Measurements from ENCODE around the gene NDEL1.

NDEL1 gene

DNA sequence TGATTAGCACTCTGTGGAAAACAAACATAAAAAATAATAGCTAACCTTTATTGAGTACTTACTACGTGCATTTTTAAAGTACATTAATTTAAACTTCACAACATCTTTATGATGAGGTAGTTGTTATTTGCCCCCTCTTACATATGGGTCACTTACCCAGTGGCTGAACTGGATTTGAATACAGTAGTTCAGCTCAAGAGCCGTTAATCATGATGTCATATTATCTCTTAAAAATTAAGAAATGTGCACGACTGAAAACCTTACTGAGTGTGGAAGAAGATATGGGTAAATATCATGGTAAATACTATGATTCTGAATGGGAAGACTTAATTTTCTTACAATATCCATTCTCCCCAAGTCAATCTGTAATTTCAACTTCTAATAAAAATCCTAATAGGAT, 17.6 kb downstream of the NDEL1 start:
- DNase-seq (ENCODE audit: low read depth in 2 of 2, low spot score in 1 of 2), result no peak

DNA sequence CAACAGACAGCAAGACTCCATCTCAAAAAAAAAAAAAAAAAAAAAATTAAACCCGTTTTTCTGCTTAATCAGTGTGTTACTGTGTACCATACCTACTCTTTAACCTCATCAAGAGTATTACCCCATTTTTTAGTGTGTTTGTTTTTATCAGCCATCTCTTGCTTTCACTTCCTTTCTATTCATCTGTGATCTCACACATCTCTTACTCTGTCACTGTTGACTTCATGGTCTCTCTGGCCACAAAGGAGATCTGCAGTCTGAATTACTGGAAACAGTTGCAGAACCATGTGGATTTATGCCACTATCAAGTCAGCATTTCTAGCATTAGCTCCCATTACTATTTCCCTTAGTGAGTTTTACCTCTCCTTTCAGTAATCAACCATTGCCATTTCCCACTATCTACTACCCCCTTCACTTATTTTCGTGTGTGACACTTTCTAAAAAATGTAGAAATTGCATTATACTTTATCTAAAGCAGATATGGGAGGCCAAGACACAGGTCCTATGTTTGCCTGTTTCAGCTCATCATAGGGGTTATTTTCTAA, 20.1 kb downstream of the NDEL1 start:
- no peak for DNase-seq (ENCODE audit: low read depth in 2 of 2, low spot score in 1 of 2)

DNA sequence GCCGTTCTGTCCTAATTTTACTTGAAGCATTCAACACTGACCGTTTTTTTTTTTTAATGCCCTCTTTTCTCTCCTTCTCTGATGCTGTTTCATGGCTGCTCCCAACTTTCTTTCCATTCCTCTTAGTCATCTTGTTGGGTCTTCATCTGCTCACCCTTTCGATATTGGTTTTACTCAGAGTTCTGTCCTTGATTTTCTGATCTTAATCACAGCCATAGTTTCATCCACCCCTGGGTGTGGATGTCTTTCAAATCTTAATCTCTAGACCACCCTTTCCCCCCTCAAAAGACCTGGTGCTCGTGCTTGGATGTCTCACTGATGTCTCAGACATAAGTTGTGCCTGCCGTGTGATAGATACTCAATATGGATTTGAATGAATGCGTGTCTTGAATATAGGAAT, 22.4 kb downstream of the NDEL1 start:
- no peak for DNase-seq (ENCODE audit: low read depth in 2 of 2, low spot score in 1 of 2)

DNA sequence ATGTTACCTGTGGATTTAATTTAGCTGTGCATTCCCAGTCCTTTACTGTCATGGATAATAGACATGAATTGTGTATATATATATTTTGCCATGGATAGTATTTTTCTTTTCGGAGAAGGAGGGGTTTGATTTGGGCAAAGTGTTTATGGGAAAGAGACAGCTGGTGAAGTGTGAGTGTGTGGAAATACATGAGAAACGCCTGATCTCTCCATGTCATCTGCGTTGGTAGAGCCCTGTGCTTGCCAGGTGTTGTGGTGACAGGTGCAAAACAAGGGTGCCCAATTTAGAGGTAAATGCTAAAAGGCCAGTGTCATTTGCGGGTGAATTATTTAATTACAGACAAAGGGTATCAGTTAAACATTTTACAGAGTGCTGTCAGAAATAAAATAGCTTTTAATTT, 23.4 kb downstream of the NDEL1 start:
- DNase-seq (ENCODE audit: low read depth in 2 of 2, low spot score in 1 of 2), result no peak

DNA sequence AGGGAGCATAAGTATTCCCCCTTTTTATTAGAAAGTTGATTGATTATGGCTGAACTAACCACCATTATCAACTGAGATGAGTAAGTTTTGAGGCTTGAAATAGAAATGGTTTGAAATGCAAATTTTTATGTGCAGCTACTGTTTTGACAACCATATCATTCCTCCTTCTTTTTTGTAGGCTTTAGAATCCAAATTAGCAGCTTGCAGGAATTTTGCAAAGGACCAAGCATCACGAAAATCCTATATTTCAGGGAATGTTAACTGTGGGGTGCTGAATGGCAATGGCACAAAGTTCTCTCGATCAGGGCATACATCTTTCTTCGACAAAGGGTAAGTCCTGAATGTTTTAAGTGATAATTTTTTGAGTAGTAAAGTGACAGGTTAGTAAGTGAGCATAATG, 24.1 kb downstream of the NDEL1 start:
- DNase-seq (ENCODE audit: low read depth in 2 of 2, low spot score in 1 of 2), result no peak

DNA sequence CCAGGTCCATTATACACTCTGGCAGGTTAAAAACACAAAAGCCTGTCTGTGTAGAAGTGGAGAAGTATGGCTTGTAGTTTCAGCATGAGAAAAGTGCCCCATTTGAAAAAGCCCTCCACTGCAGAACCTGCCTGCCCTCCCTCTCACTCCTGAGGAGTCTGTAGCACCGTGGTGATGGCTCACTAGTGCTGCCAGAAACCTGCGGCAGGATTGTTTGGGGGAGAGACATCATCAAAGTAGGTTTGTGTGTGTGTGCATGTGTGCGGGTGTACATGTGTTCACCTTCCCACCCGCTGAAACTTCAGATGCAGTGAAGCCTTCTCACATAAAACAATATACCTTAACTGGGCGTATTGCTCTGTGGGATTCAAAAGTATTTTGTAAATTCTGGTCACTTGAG, 26.9 kb downstream of the NDEL1 start:
- no peak for DNase-seq (ENCODE audit: low read depth in 2 of 2, low spot score in 1 of 2)

DNA sequence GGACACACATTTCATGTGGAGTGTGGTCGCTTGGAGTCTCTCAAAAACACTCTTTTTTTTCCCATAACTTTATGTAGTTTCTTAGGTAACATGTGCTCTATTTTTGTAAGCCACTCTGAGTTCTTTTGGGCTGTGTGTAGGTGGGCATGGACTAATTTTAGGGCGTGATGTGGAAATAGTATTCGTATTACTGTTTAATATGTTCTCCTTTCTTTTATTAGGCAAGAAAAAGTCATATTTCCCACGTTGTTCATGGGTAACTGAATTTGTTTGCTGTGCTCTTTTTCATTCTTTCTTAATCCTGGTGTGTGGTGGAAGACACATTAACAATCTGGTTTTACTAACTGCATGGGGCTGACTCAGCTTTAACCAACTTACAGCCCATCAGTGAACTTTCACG, 27.4 kb downstream of the NDEL1 start:
- DNase-seq (ENCODE audit: low read depth in 2 of 2, low spot score in 1 of 2), result no peak

DNA sequence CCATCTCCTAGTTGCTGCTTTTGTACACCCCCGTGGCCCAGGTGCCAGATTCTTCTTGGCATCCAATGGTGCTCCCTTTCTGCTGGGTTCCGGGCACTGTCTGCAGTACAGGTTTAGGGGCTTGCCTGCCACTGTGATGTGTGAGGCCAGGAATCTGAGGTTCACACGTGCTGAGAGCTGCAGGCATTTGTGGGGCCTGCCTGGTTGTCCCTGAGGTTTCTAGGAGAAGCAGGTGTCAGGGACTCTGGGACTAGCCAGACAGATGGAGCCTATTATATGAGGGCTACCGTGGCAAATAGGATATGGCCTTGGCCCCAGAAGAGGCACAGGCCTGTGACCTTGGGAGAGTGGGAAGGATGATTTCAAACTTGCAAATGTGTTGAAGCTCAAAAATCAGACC, 29.3 kb downstream of the NDEL1 start:
- no peak for DNase-seq (ENCODE audit: low read depth in 2 of 2, low spot score in 1 of 2)

DNA sequence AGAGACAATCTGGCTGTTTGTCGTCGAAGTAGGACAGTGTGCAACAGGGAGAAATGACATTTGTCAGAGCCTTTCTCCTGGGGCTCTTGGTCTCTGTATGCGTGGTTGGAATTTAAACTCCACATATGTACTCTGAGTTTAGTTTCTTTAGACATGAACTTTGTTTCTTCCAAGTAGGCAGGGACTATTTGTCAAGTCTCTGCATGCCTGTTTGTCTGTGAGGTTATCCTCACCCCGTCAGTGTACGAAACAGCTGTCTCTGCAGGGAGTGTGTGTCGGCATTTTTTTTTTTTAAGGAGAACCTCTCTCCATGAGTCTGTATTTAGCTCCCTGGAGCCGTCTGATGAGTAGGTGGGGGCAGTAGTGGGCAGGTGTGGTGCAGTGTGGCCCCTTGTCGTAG, 29.7 kb downstream of the NDEL1 start:
- no peak for DNase-seq (ENCODE audit: low read depth in 2 of 2, low spot score in 1 of 2)

DNA sequence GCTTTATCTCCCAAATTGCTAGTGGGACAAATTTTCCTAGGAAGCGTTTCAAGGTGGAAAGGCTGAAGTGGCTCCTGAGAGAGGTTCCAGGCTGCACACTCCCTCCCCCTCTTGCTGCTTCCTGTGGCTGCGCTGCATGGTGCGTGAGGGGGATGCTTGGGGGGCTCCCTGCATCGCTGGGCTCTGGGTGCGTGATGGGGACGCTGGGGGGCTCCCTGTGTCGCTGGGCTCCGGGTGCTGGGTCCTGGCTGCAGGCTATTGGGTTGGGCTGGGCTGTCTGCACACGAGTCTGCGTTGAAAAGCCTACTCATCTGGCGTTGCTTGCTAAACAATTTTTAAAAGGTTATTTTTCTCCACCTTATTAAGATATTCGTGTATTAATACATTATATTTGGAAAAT, 30.1 kb downstream of the NDEL1 start:
- DNase-seq (ENCODE audit: low read depth in 2 of 2, low spot score in 1 of 2), result no peak

DNA sequence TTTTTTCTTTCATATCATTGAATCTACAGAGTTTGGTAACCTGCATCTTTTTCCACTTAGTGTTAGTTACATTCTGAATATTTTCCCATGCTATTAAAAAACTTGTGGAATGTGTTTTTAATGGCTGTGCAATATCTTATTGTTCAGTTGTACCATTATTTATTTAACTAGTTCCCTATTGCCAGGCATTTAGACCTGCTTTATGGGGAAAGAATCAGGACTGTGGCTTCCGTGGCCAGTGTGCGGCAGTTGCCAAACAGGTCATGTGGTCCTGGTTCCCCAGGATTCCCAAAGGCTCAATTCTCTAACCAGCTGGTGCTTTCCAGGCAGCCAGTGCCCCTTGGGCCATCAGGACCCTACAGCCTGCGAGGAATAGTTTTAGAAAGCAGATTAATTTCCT, 30.8 kb downstream of the NDEL1 start:
- no peak for DNase-seq (ENCODE audit: low read depth in 2 of 2, low spot score in 1 of 2)

DNA sequence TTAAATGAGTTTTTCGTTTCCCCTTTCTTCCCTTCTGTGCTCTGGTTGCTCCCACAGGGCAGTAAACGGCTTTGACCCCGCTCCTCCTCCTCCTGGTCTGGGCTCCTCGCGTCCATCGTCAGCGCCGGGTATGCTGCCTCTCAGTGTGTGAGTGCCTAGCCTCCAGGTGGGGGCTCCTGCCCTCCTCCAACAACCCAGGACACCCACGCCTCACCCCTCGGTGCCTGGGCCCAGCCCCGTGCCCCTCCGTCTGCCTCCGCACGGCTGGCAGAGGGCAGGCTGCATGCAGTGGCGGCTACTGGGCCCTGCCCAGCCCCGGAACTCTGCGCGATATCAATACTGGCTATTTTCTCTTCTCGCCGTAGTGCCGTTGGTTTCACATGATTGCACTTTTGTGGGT, 31.2 kb downstream of the NDEL1 start:
- DNase-seq (ENCODE audit: low read depth in 2 of 2, low spot score in 1 of 2), result no peak

DNA sequence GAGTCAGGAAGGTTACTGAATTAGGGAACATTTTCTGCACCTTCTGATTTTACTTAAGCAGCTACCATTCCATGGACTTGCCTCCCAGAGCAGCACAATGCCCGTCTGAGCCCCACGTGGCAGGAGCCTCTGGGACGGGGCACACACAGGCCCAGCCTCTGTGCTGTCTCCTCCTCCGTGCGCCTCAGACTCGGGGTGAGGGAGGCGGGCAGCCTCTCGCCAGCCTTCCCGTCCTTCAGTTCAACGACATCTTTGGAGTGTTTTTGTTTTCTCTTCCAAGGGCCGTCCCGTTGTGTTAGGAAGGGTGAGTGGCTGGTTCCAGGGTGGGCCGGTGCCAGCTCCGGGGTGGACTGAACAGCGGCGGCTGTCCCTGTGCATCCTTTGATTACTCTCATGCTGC, 31.8 kb downstream of the NDEL1 start:
- DNase-seq (ENCODE audit: low read depth in 2 of 2, low spot score in 1 of 2), result no peak

DNA sequence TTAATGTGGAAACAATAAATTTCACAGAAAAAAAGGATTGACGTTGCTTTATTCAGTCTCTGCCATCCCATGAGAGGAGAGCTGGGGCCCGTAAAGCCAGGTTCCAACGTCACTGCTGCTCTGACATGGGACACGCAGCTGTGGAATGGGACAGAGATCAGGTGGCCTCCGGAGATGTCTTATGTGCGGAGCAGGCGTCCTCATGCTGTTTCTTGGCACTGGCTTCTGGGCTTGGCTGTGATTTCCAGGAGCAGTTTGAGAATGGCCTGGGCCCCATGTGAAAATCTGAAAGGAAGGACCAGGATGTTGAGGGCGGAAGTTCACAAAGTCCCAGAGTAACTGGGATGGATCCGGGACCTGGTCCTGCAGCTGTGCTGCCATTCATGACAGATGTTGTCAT, 32.4 kb downstream of the NDEL1 start:
- DNase-seq (ENCODE audit: low read depth in 2 of 2, low spot score in 1 of 2), result no peak

DNA sequence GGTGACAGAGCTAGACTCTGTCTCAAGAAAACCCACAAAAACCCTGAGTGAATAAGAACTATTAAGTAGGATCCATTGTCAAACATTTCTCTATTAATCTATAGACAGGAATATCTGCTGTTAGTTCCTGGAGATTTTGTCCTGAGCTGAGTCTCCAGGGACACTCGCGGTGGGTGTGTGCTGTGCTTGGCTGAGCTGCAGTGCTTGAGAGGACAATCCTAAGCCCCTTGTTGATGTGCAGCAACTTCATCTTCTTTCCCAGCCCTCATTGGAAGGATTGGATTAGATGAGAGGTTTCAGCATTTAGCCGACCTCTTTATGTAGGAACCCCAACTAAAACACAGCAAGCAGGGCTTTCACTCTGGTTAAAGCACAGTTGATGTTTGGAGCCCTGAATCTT, 33.3 kb downstream of the NDEL1 start:
- DNase-seq (ENCODE audit: low read depth in 2 of 2, low spot score in 1 of 2), result no peak

DNA sequence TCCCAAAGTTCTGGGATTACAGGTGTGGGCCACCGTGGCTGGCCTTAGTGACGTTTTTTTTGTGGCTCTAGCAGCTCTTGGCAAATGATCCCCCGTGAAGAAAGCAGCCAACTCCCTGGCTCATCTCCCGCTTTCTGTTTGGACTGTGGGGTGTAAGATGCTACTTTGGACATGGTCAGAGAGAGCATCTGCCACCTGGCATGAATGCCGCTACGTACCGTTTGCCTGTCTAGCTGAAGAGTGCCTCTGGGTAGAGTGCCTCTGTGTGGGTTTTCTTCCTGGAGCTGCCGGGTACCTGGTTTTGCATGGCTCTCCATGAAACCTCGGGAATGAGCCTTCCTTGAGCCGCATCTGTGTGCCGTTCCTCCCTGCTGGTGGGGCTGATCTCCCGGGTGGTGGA, 34.3 kb downstream of the NDEL1 start:
- DNase-seq (ENCODE audit: low read depth in 2 of 2, low spot score in 1 of 2), result no peak

DNA sequence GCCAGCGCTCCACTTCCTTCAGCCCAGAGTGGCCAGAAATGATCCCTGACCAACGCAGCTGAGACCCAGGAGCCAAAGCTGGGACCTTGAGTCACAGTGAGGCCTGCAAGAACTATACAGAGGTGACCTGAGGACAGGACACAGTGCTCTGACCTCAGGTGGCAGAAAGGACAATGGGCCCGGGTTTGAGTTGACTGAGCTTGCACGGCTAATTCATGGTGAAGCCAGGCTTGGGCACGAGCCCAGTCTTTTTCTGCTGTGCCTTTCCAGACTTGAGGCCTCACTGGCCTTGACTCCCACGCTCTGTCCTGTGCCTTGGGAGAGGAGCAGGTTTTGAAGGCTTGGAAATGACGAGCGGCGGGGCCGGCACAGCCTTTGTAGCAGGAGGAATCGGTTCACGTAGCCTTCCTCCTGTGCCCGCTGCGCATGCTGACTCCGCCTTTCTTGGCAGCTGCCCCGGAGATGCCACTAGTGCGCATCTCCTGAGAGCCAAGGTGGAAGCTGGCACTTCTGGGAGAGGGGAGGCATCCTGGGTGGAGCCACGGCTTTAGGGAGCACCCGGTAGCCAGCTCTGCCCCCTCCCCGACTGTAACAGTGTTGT, 34.9 kb downstream of the NDEL1 start:
- DNase-seq (ENCODE audit: low read depth in 2 of 2, low spot score in 1 of 2), result no peak

DNA sequence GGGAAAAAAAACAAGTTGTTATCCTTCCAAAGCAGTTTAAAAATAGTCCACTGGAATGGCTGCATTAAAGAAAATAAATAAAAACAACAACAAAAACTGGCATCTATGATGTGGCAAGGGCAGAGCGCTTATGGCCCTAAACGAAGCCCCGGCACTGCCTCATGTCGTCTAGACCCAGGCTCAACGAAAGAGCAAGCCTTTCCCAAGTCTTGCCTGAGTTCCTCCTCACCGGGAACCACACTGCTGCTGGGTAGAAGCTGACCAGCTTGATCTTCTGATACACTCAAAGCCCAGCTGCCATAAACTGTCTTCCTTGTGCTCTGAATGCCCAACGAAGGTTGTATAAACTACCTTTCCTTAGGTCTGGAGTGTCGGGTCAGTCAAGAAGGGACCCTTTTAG, 37.0 kb downstream of the NDEL1 start:
- no peak for DNase-seq (ENCODE audit: low read depth in 2 of 2, low spot score in 1 of 2)

DNA sequence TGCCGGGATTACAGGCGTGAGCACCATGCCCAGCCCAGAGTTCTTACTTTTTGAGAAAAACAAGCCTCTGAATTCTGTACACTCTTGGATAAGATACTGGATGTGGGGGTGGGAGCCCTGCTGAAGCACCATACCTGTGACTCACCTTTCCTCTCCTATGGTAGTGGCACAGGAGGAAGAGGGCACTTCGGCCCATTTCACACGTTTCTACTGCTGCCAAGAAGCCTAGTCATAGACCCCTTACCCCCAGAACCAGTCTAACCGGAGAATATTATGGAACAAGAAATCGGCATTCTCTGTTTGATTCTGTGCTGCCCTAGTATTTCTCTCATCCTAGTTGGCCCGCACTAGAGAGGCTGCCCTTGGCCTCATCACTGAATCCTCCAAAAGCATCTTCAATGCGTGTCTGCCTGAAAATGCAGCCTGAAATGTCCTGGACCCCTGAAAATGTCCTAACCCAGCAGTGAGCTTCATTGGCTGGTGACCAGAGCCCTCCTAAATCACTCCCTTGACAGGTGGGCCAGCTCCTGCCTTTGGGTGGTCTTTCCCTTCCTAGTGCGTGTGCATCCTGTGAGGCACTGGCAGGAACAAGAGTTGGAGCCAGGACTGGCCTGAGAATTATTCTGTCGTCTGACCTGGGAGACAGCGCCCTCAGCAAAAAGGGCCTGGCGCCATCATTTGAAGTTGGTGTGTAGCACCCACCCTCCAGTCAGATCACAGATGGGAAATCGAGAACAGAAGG, 37.9 kb downstream of the NDEL1 start:
- DNase-seq (ENCODE audit: low read depth in 2 of 2, low spot score in 1 of 2), result no peak

DNA sequence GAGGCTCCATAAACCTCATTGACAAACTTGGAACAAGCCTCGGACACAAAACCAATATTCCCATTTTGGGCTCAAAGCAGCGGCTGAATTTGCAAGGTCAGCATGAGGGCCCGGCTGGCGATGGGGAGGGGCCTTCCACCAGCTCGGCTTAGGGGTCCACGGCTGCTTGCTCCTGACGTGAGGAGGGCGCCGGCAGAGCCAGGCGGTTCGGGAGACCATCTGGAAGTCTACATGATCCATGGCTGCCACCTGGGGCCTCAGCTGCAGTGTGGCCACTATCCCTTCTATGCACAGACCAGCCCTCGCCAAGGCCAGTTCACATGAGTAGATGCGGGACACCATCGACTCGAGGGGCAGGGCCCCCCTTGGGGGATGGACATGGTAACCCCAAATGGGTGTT, 39.1 kb downstream of the NDEL1 start:
- DNase-seq (ENCODE audit: low read depth in 2 of 2, low spot score in 1 of 2), result no peak

DNA sequence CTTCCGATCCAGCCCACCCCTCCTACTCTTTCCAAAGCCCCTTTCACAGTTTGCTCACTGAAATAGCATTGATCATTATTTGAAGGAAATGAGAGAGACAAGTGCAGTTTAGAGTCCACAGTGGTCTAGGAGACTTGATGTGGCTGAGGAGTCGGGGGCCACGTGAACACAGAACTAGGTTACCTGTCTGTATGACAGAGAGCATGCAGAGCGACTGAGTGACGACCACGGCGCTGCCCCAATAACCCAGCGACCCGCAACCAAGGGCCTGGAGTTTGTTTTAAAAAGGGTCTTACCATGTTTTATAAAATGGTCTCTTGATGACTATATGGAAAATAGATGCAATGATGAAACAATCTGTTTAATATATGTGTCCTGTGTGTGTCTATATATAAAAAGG, 39.5 kb downstream of the NDEL1 start:
- DNase-seq (ENCODE audit: low read depth in 2 of 2, low spot score in 1 of 2), result no peak

DNA sequence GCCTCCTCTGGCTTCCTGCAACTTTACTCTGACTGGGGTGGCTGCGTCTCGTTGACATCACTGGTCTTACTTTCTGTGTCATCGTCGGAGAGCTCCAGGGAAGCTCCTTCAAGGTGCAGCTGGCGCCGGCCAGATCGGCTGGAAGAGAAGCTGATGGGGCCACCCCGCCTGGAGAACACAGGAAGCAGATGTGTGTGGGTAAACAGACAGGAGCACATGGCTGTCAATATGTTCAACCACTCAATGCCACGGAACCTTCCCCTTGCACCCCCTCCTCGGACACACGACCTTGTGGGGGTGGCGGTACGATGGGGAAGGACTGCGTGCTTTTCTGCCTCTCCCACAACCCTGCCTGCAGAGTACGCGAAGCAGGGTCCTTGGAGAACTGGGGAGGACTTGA, 40.1 kb downstream of the NDEL1 start:
- no peak for DNase-seq (ENCODE audit: low read depth in 2 of 2, low spot score in 1 of 2)

DNA sequence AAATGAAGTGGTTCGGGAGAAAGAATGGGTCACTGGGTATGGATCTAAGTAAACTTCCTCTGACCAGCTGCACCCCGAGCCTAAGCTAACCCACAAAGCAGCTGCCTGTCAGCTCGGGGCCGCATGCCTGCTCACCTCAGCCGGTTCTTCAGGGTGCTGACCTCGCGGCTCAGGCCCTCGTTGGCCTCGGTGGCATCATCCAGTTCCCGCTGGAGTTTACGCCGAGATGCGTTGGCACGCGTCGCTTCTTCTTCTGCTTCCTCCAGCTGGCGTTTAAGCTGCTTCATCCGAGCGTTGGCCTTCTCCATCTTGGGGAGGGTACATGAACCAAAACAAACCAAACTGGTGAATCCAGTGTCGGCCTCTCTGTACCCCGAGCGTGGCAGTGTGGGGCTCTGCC, 41.1 kb downstream of the NDEL1 start:
- no peak for DNase-seq (ENCODE audit: low read depth in 2 of 2, low spot score in 1 of 2)

Data from stimulated activated CD8-positive, alpha-beta memory T cell treated with anti-CD3 and anti-CD28 coated beads, Interleukin-4, amount 100 ng/mL, for 1 hour (primary cell).